Endothelial cell of umbilical vein (primary cell): ENCODE data around the gene PPP4R1.

Experiments used
- CTCF ChIP-seq, 2 donors: IDR thresholded peaks; 1 replicate in 1 of 2; 2 replicates in 1 of 2; pipeline ENCODE4 v1.5.1; 2011; ENCODE audit warnings: low read length in 2 of 2, mild to moderate bottlenecking in 2 of 2, moderate library complexity in 2 of 2, control low read depth in 1 of 2, inconsistent platforms in 1 of 2, low read depth in 1 of 2; ENCODE audit not compliant: insufficient read depth in 1 of 2; ENCODE audit errors: extremely low read depth in 1 of 2
- EZH2 ChIP-seq: IDR thresholded peaks from 2 replicates; pipeline ENCODE4 v1.6.1; 2012; ENCODE audit warnings: borderline replicate concordance, low read depth, mild to moderate bottlenecking, moderate library complexity, low read length, inconsistent platforms; ENCODE audit not compliant: severe bottlenecking
- FOS ChIP-seq: IDR thresholded peaks from 2 replicates; pipeline ENCODE4 v1.6.1; 2011; ENCODE audit warnings: mild to moderate bottlenecking, low read length, moderate library complexity, borderline replicate concordance; ENCODE audit not compliant: insufficient read depth
- MAX ChIP-seq: IDR thresholded peaks from 2 replicates; pipeline ENCODE4 v1.6.1; 2011; ENCODE audit not compliant: insufficient read depth, insufficient read length
- MYC ChIP-seq: IDR thresholded peaks from one replicate; pipeline ENCODE4 v1.6.1; 2011; ENCODE audit warnings: mild to moderate bottlenecking, low read depth, low read length
- POLR2A ChIP-seq: IDR thresholded peaks from 2 replicates; pipeline ENCODE4 v1.6.1; 2012; ENCODE audit warnings: low read depth, mild to moderate bottlenecking, control low read depth, low read length

- TF ChIP-seq POLR2A = no peak
- TF ChIP-seq EZH2 = no peak
- TF ChIP-seq CTCF (IDR thresholded peaks at IDR 0.05; ENCODE audit: extremely low read depth in 1 of 2, insufficient read depth in 1 of 2, low read depth in 1 of 2, low read length in 2 of 2) = no peak
- no peak for TF ChIP-seq MYC
- TF ChIP-seq MAX = no peak
- no peak for TF ChIP-seq FOS
These were observed 16.8 kb downstream of the PPP4R1 start for GRCh38 chr18:9597609-9598008.
